NB4 (cell line): ENCODE data around the gene PLK1.
A peak's percentile ranks its signal among the peaks of the same experiment; 100 is the strongest.

Experiments
- CTCF ChIP-seq: IDR thresholded peaks from one replicate; pipeline ENCODE4 v1.5.1; 2012; ENCODE audit warnings: low read depth, low read length
- MAX ChIP-seq: IDR thresholded peaks from 2 replicates; pipeline ENCODE4 v1.6.1; 2011; ENCODE audit warnings: low read depth, low read length

- TF ChIP-seq CTCF: no peak
- peak; percentile 83 for TF ChIP-seq MAX
Measured at GRCh38 chr16:23640931-23641765, 37.5 kb upstream of the PLK1 start, which contains the start of the genes DCTN5 and PALB2.
